ENCODE data around the gene SMAD3.

GRCh38 chr15:67207555-67208207, 142.3 kb downstream of the SMAD3 start:
- TF ChIP-seq, protein P1, sequence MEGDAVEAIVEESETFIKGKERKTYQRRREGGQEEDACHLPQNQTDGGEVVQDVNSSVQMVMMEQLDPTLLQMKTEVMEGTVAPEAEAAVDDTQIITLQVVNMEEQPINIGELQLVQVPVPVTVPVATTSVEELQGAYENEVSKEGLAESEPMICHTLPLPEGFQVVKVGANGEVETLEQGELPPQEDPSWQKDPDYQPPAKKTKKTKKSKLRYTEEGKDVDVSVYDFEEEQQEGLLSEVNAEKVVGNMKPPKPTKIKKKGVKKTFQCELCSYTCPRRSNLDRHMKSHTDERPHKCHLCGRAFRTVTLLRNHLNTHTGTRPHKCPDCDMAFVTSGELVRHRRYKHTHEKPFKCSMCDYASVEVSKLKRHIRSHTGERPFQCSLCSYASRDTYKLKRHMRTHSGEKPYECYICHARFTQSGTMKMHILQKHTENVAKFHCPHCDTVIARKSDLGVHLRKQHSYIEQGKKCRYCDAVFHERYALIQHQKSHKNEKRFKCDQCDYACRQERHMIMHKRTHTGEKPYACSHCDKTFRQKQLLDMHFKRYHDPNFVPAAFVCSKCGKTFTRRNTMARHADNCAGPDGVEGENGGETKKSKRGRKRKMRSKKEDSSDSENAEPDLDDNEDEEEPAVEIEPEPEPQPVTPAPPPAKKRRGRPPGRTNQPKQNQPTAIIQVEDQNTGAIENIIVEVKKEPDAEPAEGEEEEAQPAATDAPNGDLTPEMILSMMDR (IDR thresholded peaks at IDR 0.05; ENCODE audit: borderline replicate concordance, extremely low read depth, low read length, poor library complexity, severe bottlenecking), result no peak
- TF ChIP-seq EZH2 (IDR thresholded peaks at IDR 0.05; ENCODE audit: borderline replicate concordance, low read depth, low read length, severe bottlenecking), result no peak
